GM12864 (cell line): ENCODE measurements around the gene TFAP2E.

Source experiments
- DNase-seq: peaks from one replicate; pipeline ENCODE4 v3.0.0-alpha.2; 2011; ENCODE audit warnings: low read depth
- H3K4me3 ChIP-seq: 2 replicates; pipeline ENCODE4 v1.5.1; 2011; ENCODE audit warnings: mild to moderate bottlenecking, low read depth, low read length, control low read depth
- CTCF ChIP-seq: IDR thresholded peaks from 2 replicates; pipeline ENCODE4 v1.5.1; 2011; ENCODE audit warnings: low read depth, mild to moderate bottlenecking, moderate library complexity, low read length, control low read depth, inconsistent platforms; ENCODE audit errors: missing control alignments

Gene TFAP2E

GRCh38 chr1:35605071-35605866 lies 32.2 kb downstream of the TFAP2E start:
- no peak for DNase-seq
- TF ChIP-seq CTCF: no peak

GRCh38 chr1:35605867-35606182 lies 32.7 kb downstream of the TFAP2E start:
- no peak for TF ChIP-seq CTCF
- no peak for DNase-seq
- no peak overlapping the region for H3K4me3 ChIP-seq

More at GRCh38 chr1:35605071-35605866, 32.2 kb downstream of the TFAP2E start:
- H3K4me3 ChIP-seq: no peak overlapping the region

- H3K4me3 ChIP-seq: no peak overlapping the region
- no peak for TF ChIP-seq CTCF
- no peak for DNase-seq
These were observed 38.5 kb downstream of the TFAP2E start for GRCh38 chr1:35611655-35612054.

- no peak overlapping the region for H3K4me3 ChIP-seq
- no peak for TF ChIP-seq CTCF
- no peak for DNase-seq
These were observed 42.3 kb downstream of the TFAP2E start for GRCh38 chr1:35615440-35615839.

GRCh38 chr1:35619237-35620121 lies 46.4 kb downstream of the TFAP2E start:
- DNase-seq: no peak
- no peak overlapping the region for H3K4me3 ChIP-seq
- TF ChIP-seq CTCF: no peak

GRCh38 chr1:35622510-35623178 lies 49.5 kb downstream of the TFAP2E start:
- DNase-seq: no peak
- no peak for TF ChIP-seq CTCF
- H3K4me3 ChIP-seq: no peak overlapping the region
